ENCODE results near the gene FGF3.

Gene FGF3

DNA sequence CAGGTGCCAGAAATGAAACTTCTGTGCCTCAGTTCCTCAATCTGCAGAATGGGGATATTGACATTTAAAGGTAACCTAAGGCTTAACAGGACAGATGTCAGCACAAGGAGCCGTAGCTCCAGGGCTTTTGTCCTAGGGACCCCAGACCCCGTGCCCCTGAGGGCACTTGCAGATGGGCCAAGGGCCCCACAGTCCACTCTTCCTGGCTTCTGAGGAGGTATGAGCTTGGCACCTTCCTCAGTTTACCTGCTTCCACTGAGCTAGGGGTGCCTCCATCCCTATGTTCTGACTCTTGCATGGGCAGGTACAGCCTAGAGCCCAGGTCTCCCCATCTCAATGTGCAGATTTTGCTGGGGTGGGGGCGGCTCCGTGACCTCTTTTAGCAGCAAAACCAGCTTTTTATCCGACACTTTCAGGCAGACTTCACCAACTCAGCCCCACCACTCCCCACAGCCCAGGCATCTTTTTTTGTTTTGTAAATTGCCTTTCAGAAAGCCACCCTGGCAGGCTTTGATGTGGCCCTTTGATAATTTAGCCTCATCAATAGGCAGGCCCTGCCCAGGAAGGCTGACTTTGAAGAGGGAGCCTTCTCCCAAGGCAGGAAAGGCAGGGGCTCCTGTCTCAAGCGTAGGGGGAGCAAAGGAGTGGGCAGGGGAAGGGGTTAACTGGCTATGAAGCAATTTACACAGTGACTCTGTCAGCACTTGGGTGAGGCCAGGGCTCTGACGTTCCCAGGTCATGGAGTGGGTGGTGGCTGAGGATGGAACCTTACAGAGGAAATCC, 23.7 kb upstream of the FGF3 start:
- Histone ChIP-seq H3K4me1 (ENCODE audit: control insufficient read depth in 1 of 2, insufficient read depth in 2 of 2, low read length in 2 of 2) (no peaks in the 10 kb centered on the region), H3K4me3 (ENCODE audit: low read depth in 1 of 2, low read length in 2 of 2) (no peak overlapping the region), H3K36me3 (ENCODE audit: control insufficient read depth in 1 of 2, insufficient read depth in 2 of 2, low read length in 2 of 2) (no peaks in the 10 kb centered on the region), H3K9me3 (ENCODE audit: control insufficient read depth in 1 of 2, low read length in 2 of 2) (no peaks in the 10 kb centered on the region), H3K27me3 (ENCODE audit: low read depth, low read length) (peaks cover 6% of the 10 kb centered on the region), H3K27ac (ENCODE audit: low read length) (no peak overlapping the region)

DNA sequence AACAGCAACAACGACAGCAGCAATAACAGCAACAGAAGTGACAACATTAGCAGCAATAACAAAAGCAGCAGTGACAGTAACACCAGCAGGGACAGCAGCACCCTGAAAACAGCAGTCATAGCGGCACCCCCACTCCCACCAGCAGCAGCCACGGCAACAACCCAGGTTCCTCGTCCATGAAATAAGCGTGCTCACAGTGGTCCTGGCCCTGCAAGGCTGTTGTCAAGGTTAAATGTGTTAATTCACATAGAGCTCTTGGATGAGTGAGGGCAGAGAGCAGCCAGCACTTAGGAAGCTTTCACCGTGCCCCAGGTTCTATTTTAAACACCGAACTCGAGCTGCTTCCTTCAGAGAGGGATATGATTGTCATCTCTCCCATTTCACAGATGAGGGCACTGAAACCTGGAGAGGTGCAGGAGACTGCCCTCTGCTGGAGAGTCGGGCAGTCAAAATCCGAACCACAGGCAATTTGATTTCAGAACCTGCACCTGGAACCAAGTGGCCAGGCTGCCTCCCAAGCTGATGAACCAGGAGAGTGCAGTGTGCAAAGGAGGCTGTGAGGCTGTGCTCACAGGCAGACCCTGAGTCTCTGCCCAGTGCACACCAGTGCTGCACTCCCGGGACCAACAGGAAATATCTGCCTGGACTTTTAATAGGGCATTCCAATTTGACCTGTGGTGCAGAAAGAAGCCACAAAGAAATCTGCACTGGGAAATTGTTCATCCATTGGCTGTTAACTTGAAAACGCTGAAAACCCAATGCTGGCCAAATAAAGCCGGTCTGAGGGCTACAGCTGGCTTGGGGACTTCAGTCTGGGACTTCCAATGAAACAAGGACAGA, 22.9 kb upstream of the FGF3 start:
- Histone ChIP-seq H3K4me1 (ENCODE audit: control insufficient read depth in 1 of 2, insufficient read depth in 2 of 2, low read length in 2 of 2) (no peaks in the 10 kb centered on the region), H3K9me3 (ENCODE audit: control insufficient read depth in 1 of 2, low read length in 2 of 2) (no peaks in the 10 kb centered on the region), H3K27me3 (ENCODE audit: low read depth, low read length) (peaks cover 6% of the 10 kb centered on the region), H3K4me3 (ENCODE audit: low read depth in 1 of 2, low read length in 2 of 2) (no peak overlapping the region), H3K36me3 (ENCODE audit: control insufficient read depth in 1 of 2, insufficient read depth in 2 of 2, low read length in 2 of 2) (no peaks in the 10 kb centered on the region), H3K27ac (ENCODE audit: low read length) (no peak overlapping the region)

GRCh38 chr11:69841170-69841858, 22.1 kb upstream of the FGF3 start:
- no peak overlapping the region for H3K4me3 ChIP-seq (ENCODE audit: low read depth in 1 of 2, low read length in 2 of 2)
- peaks cover 6% of the 10 kb centered on the region for H3K27me3 ChIP-seq (ENCODE audit: low read depth, low read length)
- no peaks in the 10 kb centered on the region for H3K9me3 ChIP-seq (ENCODE audit: control insufficient read depth in 1 of 2, low read length in 2 of 2)
- no peaks in the 10 kb centered on the region for H3K4me1 ChIP-seq (ENCODE audit: control insufficient read depth in 1 of 2, insufficient read depth in 2 of 2, low read length in 2 of 2)
- H3K27ac ChIP-seq (ENCODE audit: low read length) = no peak overlapping the region
- H3K36me3 ChIP-seq (ENCODE audit: control insufficient read depth in 1 of 2, insufficient read depth in 2 of 2, low read length in 2 of 2) = no peaks in the 10 kb centered on the region

DNA sequence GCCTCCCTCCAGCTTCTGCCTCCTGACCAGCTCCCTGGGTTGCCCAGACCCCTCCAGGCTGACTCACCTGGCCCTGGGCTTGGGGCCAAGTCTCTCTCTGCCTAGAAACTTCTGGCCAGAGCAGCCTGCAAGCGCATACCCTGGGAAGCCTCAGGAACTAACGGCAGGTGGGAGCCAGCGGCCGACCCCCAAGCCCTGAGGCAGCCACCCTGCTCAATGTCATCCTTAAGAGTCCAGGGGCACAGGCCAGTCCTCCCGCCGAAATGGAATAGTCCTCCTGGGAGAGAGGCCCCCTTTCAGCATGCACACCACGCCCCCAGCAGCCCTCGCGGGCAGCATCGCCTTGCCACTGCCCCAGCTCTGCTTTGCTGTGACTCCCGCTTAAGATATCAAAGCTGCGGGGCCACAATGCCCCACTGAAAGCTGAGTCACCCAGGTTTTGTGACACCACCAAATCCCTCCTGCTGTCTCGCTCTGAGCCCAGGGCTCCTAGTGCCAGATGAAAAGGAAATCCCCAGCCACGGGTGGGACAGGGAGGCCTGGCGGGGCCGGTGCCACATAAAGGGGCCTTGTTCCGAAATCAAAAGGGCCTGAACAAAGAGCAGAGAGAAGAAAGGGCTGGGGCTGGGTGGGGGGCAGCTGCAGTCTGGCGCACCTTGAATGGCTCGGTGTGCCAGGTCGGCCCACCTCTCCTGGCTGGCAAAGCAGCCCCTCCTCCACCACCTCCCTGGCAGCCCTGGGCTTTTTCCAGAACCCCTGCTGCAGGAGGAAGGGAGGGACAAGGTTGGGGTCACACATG, 21.4 kb upstream of the FGF3 start:
- Histone ChIP-seq H3K4me3 (ENCODE audit: low read depth in 1 of 2, low read length in 2 of 2) (no peak overlapping the region), H3K27me3 (ENCODE audit: low read depth, low read length) (peaks cover 6% of the 10 kb centered on the region)

GRCh38 chr11:69839516-69839915, 20.3 kb upstream of the FGF3 start:
- Histone ChIP-seq H3K4me3 (ENCODE audit: low read depth in 1 of 2, low read length in 2 of 2) (no peak overlapping the region), H3K9me3 (ENCODE audit: control insufficient read depth in 1 of 2, low read length in 2 of 2) (no peaks in the 10 kb centered on the region), H3K27me3 (ENCODE audit: low read depth, low read length) (peaks cover 11% of the 10 kb centered on the region), H3K27ac (ENCODE audit: low read length) (no peak overlapping the region), H3K4me1 (ENCODE audit: control insufficient read depth in 1 of 2, insufficient read depth in 2 of 2, low read length in 2 of 2) (no peaks in the 10 kb centered on the region), H3K36me3 (ENCODE audit: control insufficient read depth in 1 of 2, insufficient read depth in 2 of 2, low read length in 2 of 2) (no peaks in the 10 kb centered on the region)

More for the DNA sequence above, 21.4 kb upstream of the FGF3 start:
- Histone ChIP-seq H3K9me3 (ENCODE audit: control insufficient read depth in 1 of 2, low read length in 2 of 2) (no peaks in the 10 kb centered on the region), H3K36me3 (ENCODE audit: control insufficient read depth in 1 of 2, insufficient read depth in 2 of 2, low read length in 2 of 2) (no peaks in the 10 kb centered on the region), H3K27ac (ENCODE audit: low read length) (no peak overlapping the region), H3K4me1 (ENCODE audit: control insufficient read depth in 1 of 2, insufficient read depth in 2 of 2, low read length in 2 of 2) (no peaks in the 10 kb centered on the region)

DNA sequence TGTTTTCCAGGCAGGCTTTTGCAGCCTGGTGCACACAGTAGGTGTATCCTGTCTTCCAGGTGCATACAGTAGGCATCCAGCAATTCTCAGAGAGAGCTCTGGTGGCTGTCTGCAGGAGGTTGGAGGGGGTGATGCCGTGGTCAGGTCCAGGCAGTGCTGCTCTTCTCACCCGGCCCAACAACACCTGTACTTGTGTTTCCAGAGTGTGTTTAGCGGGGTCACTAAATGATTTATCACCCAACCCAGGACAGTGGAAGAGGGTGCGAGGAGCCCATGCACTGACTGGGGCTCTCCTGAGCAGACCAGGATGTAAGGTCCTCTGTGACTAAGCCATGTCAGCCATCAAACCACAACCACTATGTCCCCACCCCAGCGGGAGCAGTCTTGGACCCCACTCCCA, 18.6 kb upstream of the FGF3 start:
- H3K9me3 ChIP-seq (ENCODE audit: control insufficient read depth in 1 of 2, low read length in 2 of 2) = no peaks in the 10 kb centered on the region
- H3K4me3 ChIP-seq (ENCODE audit: low read depth in 1 of 2, low read length in 2 of 2) = no peak overlapping the region
- H3K27ac ChIP-seq (ENCODE audit: low read length) = no peak overlapping the region
- peaks cover 11% of the 10 kb centered on the region for H3K27me3 ChIP-seq (ENCODE audit: low read depth, low read length)
- H3K4me1 ChIP-seq (ENCODE audit: control insufficient read depth in 1 of 2, insufficient read depth in 2 of 2, low read length in 2 of 2) = no peaks in the 10 kb centered on the region
- no peaks in the 10 kb centered on the region for H3K36me3 ChIP-seq (ENCODE audit: control insufficient read depth in 1 of 2, insufficient read depth in 2 of 2, low read length in 2 of 2)

GRCh38 chr11:69836401-69836800, 17.2 kb upstream of the FGF3 start:
- no peaks in the 10 kb centered on the region for H3K4me1 ChIP-seq (ENCODE audit: control insufficient read depth in 1 of 2, insufficient read depth in 2 of 2, low read length in 2 of 2)
- H3K27me3 ChIP-seq (ENCODE audit: low read depth, low read length) = peaks cover 8% of the 10 kb centered on the region
- H3K9me3 ChIP-seq (ENCODE audit: control insufficient read depth in 1 of 2, low read length in 2 of 2) = no peaks in the 10 kb centered on the region
- no peak overlapping the region for H3K4me3 ChIP-seq (ENCODE audit: low read depth in 1 of 2, low read length in 2 of 2)
- no peak overlapping the region for H3K27ac ChIP-seq (ENCODE audit: low read length)
- no peaks in the 10 kb centered on the region for H3K36me3 ChIP-seq (ENCODE audit: control insufficient read depth in 1 of 2, insufficient read depth in 2 of 2, low read length in 2 of 2)

DNA sequence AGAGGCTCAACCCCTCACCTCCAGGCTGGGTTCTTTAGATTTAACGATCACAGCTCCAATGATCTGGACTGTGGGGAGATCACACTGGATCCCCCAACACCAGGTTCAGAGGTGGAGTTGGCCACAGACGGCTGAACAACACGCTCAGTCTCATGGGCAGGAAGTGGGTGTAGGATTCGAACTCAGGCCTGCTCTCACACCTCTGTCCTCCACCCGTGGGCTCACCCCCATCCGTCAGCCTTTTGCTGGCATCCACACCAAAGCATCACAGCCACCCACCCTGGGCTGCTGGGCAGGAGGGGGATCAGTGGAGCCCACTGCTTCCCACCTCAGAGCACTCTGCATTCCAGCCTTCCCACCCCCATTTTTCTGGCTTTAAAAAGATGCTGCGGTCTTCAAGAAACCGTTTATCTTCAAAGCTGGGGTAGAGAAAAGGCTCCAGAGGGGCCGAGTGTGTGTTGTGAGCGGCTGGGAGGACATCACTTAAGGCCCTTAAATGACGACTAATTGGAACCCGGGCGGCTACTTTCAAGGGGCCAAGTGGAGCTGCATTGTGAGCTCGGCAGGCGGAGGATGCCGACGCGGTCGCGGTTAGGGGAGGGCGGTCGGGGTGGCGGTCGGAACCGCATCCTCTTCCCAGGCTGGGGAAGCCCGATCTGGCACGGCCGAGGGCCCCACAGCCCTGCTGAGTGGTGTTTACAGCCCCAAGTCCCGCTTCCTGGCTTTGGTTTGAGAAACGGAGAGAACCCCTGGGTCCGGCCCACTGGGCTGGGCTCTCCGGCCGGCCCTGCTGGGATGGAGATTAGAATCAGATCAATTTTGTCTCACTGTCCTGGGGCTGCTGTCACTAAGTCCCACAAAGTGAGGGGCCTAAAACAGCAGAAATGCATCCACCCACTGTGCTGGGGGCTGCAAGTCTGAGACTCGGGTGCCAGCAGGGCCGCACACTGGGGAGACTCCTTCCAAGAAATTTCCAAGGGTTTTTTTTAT, 15.9 kb upstream of the FGF3 start:
- H3K27ac ChIP-seq (ENCODE audit: low read length) = no peak overlapping the region
- H3K4me1 ChIP-seq (ENCODE audit: control insufficient read depth in 1 of 2, insufficient read depth in 2 of 2, low read length in 2 of 2) = no peaks in the 10 kb centered on the region
- no peaks in the 10 kb centered on the region for H3K36me3 ChIP-seq (ENCODE audit: control insufficient read depth in 1 of 2, insufficient read depth in 2 of 2, low read length in 2 of 2)
- H3K9me3 ChIP-seq (ENCODE audit: control insufficient read depth in 1 of 2, low read length in 2 of 2) = no peaks in the 10 kb centered on the region
- H3K4me3 ChIP-seq (ENCODE audit: low read depth in 1 of 2, low read length in 2 of 2) = no peak overlapping the region
- peaks cover 5% of the 10 kb centered on the region for H3K27me3 ChIP-seq (ENCODE audit: low read depth, low read length)

- Histone ChIP-seq H3K4me1 (ENCODE audit: control insufficient read depth in 1 of 2, insufficient read depth in 2 of 2, low read length in 2 of 2) (no peaks in the 10 kb centered on the region), H3K4me3 (ENCODE audit: low read depth in 1 of 2, low read length in 2 of 2) (no peak overlapping the region), H3K9me3 (ENCODE audit: control insufficient read depth in 1 of 2, low read length in 2 of 2) (no peaks in the 10 kb centered on the region), H3K27me3 (ENCODE audit: low read depth, low read length) (peaks cover 5% of the 10 kb centered on the region), H3K36me3 (ENCODE audit: control insufficient read depth in 1 of 2, insufficient read depth in 2 of 2, low read length in 2 of 2) (no peaks in the 10 kb centered on the region), H3K27ac (ENCODE audit: low read length) (no peak overlapping the region)
Observed at GRCh38 chr11:69834251-69834650, 15.0 kb upstream of the FGF3 start.
